NCI-H82 (cell line): ENCODE measurements around the gene RALGDS.

ENCODE experiments used
- DNase-seq: peaks from one replicate; lab custom pipeline; 2025; lab: John Stamatoyannopoulos, UW

RALGDS gene

DNA sequence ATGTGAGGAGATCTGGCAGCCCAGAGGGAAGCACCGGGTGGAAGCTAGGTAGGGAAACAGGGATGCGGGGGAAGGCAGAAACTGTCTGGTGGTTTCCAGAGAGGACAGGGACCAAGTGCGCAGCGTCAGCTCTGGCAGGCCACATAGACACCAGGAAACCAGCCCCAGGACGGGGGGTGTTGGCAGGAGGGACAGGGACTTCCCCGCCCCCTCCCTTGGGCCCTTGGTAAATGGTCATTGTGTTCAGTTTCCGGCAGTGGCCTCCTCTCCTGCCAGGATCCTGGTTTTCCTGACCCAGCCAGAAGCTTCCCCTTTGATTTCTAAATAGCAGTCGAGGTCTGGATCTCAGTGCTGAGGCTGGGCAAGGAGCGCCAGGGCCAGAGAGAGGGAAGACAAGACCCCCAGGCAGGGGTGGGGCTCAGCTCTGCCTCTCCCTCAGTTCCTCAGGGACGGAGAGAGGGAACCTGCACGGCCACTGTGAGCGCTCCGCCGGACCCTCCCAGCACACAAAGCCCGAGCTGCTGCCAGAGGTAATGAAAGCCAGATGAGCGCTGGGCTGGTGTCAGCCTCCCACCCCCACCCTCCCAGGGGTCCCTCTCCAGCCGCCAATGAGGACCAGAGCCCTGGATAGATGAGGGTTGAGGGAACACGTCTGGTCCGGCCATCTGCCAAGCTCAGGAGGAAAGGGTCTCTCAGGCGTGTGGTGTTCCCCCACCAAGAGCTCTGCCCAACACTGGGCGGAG, 1.8 kb downstream of the RALGDS start:
- DNase-seq: peak; percentile 78

DNA sequence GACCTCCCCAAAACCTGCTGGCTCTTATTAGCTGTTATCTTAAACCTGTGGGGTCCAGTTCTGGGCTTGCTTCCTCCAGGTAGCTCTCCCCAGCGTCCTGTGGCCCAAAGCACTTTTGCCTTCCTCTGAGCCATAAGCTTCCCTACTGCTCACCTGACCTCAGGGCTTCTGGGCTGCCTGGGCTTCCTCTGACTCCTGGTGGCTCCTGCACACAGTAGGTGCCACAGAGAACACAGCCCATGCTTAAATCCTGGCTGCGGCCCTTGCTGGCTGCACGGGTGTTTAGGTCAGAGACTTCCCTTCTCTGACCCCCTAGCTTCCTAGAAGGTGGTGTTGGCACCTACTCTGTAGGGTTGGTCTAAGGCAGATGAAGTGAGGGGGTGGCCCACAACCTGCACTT, 2.5 kb downstream of the RALGDS start:
- DNase-seq: no peak

DNA sequence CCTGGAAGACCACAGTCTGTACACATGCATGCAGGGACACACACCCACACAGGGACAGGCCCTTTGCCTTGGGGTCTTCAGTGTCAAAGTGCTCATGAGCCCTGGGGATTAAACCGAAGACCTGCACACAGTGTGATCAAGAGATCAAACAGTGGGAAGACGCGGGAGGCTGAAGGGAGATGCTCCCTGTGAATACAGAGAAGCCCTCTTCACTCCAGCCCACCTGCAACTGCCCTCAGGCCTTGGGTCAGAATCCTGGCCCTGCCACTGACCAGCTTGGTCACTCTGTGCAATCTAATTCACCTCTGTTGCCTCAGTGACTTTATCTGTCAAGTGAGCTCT, 2.9 kb downstream of the RALGDS start:
- DNase-seq: no peak

DNA sequence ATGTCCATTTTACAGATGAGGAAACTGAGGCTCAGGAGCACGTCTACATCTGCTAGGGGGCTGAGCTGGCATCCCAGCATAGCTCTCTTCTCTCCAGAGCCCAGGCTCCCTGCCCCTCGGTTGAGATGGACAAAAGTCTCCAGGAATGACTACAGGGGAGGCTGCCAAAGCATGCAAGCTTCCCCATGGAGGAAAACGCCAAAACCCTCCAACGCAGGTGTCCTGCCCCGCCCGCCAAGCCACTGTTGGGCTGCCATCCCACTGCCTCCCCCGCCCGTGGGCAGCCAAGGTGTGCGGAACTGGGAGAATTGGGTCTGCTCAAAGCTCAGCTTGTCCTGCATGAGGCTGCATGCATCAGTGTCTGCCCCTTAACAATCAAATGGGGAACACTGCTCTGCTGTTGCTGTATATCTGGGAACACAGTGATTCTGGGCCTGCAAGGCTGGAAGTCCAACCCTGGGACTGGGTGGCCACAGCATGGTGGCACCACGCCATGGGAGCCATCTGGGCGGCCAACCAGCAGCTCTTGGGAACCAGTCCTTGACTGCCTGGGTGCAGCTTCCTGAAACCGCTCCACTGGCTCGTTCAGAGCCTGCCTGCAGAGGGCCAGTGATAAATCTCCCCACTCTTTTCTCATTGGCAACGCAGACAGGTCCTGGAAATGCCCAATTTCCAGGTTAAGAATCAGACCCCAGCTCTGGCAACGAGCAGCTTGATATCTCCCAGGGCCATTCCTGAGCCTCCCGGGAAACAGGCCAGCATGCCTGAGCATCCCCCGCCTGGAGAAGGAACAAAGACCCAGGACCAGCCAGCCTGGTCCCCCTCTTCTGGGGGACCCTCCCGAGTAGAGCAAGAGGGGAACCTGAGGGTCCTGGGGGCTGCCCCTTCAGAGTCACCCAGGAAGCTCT, 3.5 kb downstream of the RALGDS start:
- DNase-seq: no peak

DNA sequence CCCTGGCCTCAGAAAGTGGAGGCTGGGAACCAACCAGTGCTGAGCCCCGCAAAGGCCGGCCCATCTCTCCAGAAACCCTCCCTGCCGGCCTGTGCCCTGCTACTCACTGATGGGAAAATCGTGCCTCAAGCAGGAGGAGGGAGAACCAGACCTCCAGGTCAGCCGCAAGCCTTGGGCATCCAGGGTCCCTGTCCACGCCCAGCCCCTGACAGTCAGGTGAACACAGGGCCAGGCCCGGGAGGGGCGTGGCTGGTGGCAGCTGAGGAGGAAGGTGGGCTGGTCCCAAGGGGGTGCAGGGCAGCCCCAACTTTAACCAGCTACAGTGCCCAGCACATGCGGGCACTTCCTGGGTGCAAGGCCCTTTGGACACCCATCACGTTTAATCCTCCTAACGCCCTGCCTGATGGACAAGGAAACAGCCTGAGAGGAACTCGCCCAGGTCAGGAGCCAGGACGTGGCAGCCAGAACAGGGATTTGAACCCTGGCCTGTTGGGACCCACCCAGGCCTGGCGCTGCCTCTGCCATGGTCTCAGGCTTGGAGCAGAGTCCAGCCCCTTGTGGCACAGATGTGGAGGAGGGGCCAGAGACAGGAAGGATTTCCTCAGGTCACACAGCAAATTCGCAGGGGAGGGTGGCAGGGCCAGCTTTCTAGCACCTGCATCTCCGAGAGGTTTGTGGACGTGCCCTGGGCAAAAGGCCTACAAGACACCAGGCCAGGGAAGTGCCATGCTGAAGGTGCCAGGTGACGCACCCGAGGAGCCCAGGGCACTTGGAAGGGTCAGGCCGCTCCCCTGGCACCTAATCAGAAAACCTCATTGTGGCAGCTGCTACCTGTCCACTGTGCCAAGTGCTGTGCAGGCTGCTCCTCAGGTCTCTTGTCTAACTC, 4.5 kb downstream of the RALGDS start:
- no peak for DNase-seq

DNA sequence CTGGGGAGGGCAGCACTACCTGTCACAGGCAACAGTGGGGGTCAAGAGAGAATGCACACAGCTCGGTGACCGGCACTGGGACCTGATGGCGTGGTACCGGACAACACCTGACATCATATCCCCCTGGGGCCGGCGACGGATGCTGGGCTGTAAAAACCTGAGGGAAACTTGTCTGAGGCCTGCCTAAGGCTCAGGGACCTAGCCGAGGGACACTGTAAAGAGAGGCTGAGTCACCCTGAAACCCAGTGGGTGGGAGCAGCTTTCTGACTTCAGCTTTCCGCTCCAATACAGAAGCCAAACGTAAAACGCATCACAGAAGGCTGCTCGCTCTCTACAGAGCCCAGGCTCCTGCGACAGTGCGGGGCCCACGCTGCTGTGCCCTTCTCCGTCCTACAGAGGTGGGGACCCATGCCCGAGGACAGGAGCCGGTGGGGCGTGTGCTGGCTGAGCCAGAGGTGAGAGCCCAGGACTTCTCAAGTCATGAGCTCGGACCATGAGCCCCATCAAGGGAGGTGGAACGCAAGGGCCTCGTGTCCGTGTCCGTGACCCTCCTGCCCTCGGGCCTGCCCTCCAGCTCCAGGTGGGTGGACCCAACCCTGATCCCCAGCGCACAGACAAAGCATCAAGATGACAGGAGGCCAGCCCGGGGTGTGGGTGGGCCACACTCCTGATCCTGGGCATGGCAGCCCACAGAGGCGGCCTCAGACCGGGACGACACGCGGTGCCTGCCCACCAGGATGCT, 5.3 kb downstream of the RALGDS start:
- no peak for DNase-seq

DNA sequence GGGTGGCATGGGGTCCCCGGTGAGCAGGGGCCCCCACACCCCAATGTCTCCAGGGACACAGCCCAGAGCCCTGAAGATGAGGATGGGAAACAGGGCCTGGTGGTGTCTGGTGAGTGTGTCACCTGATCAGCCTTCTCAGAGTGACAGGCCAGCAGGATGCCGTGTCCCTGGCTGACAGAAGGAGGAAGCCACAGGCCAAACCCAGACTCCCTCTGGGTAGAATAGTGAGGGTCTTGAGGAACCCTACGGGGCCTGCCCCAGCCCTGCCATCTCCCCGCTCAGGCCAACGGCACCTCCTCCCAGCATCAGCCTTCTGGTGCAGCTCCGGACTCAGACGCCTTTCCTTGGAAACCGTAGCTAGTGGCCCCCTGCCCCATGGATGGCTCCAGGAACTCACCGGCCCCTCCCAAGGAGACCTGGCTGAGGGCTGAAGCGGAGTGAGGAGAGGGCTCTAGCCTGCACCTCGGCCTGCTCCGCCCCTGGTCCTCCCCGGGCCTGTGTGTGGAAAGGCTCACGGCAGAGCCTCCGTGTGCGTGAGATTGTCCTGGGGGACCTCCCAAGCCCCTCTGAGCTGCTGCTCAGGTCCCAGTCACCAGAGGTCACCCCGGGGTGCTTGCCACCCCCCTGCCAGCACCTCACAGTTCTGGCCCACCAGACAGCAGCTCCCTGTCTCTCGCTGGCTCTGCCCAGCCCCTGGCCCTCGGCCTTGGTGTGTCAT, 6.0 kb downstream of the RALGDS start:
- peak; percentile 53 for DNase-seq

DNA sequence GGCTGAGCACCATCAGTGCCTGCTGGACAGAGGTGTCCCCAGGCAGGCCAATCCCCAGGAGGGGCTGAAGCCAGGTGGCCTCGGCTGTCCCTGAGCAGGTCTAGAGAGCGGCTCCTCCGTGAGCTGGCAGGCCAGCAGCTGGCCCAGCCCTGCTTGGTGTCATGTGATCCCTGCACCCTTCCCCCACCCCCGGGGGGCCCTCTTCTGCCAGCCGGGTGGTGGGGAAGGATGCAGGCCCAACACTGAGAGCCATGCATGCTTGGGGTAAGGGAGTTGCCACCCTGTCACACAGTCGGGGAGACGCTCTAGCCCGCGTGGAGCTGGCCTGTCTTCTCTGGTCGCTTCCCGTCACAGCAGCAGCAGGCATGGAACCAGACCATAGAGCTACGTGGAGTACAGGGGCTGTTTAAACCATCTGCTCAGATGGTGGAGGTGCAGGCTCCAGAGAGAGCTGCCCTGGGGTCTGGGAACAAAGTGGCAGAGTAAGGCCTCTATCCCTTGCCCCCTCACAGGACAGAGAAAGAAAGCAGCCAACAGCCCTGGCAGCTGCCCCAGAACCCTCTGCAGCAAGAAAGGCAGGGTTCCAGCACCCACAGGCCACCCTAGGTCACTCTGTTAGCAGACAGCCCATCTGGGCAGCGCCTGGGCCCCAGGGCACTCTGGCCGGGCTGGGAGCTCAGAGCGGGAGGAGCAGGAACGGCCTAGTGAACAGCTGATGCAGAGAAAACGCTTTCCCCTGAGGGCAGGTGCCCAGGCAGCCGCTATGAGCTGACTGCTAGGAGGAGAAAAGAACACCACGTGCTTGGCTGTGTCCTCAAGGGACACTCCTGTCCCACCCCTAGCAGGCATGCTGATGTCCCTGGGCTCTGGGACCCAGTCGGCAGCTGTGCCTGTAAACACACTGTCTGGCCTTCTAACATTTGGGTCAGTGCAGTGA, 6.8 kb downstream of the RALGDS start:
- peak; percentile 78 for DNase-seq

DNA sequence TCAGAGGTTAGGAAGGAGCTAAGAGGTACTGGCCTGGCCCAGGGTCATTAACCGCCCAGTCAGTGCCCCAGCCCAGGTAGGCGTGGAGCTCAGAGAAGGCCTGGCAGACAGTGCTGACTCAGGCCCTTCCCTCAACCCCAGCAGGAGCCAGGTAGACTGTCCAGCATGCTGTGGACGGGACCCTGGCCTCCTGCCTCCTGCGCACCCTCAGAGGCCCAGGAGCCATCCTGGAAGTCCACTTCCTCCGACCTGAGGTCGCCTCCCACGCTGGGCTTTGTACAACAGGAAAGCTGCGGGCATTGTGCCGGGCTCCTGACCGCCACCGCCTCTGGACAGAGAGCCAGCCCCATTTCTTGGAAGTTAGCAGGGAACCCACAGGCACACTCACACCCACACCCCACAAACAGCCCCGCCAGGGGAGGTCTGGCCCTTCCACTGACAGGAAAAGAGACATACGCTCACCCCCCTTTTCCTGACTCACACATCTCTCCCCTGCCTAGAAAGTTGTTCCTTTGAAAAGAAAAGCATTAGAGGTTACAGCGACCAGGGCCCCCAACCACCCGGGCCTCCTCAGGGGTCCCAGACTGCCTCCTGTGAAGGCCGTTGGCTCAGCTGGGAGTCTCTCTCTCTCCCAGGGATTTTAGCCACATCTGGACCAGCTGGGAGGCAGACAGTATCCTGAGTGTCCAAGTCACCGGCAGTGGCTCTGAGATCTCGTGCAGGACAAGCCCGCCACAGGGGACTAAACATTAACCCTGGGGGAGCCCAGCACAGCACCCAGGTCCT, 7.7 kb downstream of the RALGDS start:
- no peak for DNase-seq

DNA sequence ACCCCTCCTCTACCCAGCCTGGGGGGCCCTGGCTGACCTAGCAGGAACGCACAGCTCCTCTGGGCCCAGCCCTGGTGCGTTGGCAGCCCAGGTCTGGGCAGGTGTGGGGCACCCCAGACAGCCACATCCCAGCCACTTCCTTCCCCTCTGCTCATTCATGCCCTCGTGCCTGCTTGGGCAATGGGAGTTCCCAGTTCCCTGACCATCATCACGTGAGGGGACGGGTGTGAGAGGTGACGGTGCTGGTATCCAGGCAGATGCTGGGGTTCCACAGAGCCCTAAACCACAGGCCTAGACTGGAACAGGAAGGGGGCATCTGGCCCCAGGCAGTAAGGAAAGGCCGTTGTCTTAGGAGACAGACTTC, 8.4 kb downstream of the RALGDS start:
- DNase-seq: no peak

DNA sequence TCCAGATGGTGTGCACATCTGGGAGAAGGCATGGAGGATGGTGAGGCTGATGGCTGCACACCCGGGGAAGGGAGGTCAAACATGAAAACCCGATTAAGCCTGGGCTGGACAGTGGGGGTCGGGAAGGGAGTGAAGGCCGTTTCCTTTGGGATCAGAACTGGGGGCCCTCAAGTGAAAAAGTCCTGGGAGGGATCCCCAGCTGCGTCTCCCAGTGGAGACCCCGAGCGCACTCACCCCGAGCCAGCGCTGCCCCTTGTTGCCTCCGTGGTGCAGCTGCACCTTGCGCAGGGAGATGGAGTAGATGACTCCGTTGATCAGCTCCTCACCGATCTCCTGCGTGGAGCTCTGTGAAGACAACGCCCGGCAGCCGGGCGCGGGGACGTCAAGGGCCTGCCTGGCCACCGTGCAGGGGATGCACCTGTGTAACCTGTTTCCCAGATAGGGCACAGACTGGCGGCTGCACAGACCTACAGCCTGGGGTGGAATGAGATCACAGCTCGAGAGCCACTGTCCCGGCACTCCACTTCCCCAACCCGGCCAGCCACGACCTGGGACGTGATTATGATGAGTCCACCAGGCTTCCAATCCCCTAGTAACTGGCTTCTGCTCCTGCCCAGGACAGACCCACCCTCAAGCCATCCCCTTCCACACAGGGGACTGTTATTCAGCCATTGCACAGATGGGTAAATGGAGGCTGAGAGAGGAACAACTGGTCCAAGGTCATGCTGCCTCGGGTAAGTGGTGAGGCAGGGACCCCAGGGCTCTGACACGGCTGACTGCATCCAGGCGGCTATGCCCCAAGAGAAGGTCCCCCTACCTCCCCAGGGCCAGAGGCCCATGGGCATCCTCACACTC, 9.0 kb downstream of the RALGDS start:
- no peak for DNase-seq

DNA sequence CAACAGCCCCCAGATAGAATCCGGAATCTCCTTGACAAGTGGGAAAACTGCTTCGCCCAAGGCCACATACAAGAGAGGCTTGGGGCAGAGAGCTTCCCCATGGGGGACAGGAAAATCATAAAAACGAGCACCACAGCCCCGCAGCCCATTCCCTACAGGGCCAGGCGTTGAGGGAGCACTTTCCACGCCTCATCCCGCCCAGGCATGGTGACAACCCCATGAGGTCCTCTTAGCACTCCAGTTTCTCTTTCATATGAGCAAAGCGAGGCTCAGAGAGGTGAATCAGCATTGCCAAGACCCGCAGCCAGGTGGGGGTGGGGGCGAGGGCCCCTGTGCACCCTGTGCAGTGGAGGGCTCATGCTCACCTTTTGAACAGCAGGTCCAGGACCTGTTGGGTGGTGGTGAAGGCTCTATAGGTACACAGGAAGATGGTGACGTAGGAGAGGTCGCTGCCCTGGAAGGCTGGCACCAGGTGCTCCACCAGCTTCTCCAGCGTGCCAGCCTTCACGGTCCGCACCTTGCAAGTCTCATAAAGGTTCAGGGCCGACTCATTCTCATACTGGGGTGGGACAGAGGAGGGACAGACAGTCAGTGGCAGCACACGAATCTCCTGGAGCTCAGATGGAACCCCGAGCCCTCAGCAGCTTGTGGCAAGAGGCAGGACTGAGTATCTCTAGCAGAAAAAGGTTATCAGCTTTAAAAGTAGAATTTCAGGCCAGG, 10.9 kb downstream of the RALGDS start:
- no peak for DNase-seq

DNA sequence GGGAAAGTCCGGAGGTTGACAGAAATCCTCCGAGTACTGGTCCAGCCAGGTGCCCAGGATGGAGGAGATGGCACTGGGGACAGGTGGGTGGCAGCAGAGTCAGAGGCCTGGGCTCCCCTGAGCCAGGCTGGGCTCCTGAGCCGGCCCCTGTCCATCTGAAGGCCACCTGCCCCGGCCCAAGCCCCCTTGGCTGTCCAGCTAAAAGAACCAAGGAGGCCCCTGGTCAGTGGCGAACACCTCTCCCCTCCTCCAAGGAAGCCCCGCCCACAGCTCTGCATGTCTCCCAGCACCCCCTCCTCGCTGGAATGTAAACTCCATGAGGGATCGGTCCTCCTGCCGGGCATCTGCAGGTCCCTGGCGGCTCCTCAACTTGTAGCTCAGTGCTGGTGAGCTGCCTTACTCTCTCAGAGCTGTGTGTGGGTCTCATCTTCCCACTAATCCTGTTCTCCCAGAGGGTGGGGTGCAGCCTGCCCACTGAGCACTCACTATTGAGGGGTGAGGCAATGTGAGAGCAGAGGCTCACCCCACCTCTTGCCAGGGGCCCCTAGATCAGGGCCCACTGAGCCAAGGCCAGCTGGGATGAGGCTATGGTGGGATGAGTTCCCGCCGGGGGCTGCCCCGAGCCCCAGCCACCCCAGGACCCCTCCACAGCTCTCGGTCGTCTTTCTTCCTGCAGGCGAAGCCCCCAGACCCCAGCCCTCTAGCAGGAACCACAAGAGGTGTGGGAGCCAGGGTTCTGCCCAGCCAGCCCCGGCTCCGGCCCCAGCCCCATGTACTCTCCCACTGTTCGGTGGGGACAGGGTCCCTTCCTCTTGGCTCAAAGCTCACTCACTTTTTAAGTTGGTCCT, 12.0 kb downstream of the RALGDS start:
- DNase-seq: no peak

DNA sequence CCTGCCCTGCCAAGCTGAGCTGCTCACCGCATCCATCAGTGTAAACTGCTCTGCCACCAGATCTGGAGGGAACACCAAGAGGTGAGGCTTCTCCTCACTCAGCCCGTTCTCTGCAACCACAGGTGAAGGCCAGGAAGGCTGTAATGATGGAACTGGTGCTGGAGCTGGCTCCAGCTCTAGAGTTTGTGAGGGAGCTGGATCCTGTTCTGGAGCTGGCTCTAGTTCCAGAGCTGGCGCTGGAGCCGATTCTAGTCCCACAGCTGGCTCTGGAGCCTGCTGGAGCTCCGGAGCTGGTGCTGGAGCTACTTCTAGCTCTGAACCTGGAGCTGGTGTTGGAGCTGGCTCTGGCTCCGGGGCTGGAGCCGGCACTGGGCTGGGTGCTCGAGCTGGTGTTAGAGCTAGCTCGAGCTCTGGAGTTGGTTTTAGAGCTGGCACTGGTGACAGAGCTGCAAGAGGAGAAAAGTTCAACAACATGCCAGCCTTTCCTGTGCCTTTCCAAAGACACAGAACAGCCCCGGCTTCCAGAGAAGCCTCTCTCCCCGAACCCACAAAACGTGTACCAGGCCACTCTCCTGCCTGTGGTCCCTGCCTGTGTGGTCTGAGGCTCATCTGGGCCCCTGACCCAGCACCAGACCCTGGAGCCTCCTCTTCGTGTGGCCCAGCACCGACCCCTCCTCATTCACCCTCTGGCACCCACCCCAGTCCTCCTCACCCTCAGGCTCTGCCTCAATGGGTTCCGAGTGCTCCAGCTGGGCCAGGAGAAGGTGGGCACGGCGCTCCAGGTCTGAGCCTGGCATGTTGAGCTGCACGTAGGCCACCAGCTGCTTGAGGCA, 12.9 kb downstream of the RALGDS start:
- no peak for DNase-seq

DNA sequence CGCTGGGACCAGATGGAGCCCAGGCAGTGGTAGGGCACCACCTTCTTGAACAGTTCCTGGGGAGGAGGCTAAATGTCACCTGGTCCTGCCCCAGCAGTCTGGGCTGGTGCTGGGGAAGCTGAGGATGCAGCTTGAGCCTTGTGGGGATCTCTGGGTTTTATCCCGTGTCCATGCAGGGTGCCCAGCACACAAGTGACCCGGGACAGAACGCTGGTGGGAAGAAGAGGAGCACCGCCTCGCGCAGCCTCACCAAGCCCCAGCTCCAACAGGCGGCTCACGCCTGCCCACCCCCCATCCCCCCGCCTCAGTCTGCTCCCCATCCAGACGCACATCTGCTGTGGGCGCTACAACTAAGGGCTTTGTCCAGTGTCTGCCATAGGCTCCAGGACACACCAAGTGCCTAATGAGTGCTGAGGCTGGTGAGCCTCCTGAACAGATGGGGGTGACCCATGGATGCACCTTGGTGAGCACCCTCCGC, 13.8 kb downstream of the RALGDS start:
- DNase-seq: no peak
